ENCODE measurements around the gene SHC2.
A peak's percentile ranks its signal among the peaks of the same experiment; 100 is the strongest.
"Not testable (repeated sequence)": the region's sequence is repeated elsewhere in the genome, so short reads cannot be mapped to it uniquely, and the experiment has no call there.

Gene SHC2

GRCh38 chr19:389255-389934 lies 71.4 kb downstream of the SHC2 start:
- DNase-seq (ENCODE audit: low read depth): no peak

GRCh38 chr19:388691-389090 lies 72.1 kb downstream of the SHC2 start:
- DNase-seq (ENCODE audit: low read depth): no peak

GRCh38 chr19:387777-388176 lies 73.1 kb downstream of the SHC2 start:
- DNase-seq (ENCODE audit: low read depth): no peak

- not testable (repeated sequence) for DNase-seq (ENCODE audit: low read depth)
These were observed 74.1 kb downstream of the SHC2 start for GRCh38 chr19:386632-387301.

- not testable (repeated sequence) for DNase-seq (ENCODE audit: low read depth)
These were observed 74.6 kb downstream of the SHC2 start for GRCh38 chr19:386189-386588.

- DNase-seq (ENCODE audit: low read depth): no peak
These were observed 76.0 kb downstream of the SHC2 start for GRCh38 chr19:384799-385169.

- DNase-seq (ENCODE audit: low read depth): no peak
These were observed 76.7 kb downstream of the SHC2 start for GRCh38 chr19:383922-384798.

GRCh38 chr19:383040-383439 lies 77.8 kb downstream of the SHC2 start:
- DNase-seq (ENCODE audit: low read depth): no peak

- peak; percentile 24 for DNase-seq (ENCODE audit: low read depth)
These were observed 78.3 kb downstream of the SHC2 start for GRCh38 chr19:382578-382977.

- DNase-seq (ENCODE audit: low read depth): peak; percentile 8
These were observed 78.9 kb downstream of the SHC2 start for GRCh38 chr19:381901-382300.

- not testable (repeated sequence) for DNase-seq (ENCODE audit: low read depth)
These were observed 80.1 kb downstream of the SHC2 start for GRCh38 chr19:380618-381219.

GRCh38 chr19:379796-380195 lies 81.0 kb downstream of the SHC2 start:
- DNase-seq (ENCODE audit: low read depth): no peak

- no peak for DNase-seq (ENCODE audit: low read depth)
These were observed 82.1 kb downstream of the SHC2 start for GRCh38 chr19:378706-379105.

- no peak for DNase-seq (ENCODE audit: low read depth)
These were observed 82.8 kb downstream of the SHC2 start for GRCh38 chr19:377801-378581.

GRCh38 chr19:376111-376470 lies 84.7 kb downstream of the SHC2 start:
- no peak for DNase-seq (ENCODE audit: low read depth)

- no peak for DNase-seq (ENCODE audit: low read depth)
These were observed 85.3 kb downstream of the SHC2 start for GRCh38 chr19:375395-376110.

GRCh38 chr19:374886-375235 lies 86.0 kb downstream of the SHC2 start:
- DNase-seq (ENCODE audit: low read depth): no peak

GRCh38 chr19:374183-374885 lies 86.5 kb downstream of the SHC2 start:
- no peak for DNase-seq (ENCODE audit: low read depth)

GRCh38 chr19:373391-374182 lies 87.2 kb downstream of the SHC2 start:
- no peak for DNase-seq (ENCODE audit: low read depth)

All from activated T-cell treated with anti-CD3 and anti-CD28 coated beads for 24 hours (primary cell).